ENCODE data around the gene TBX20.
"Not testable (repeated sequence)": the region's sequence is repeated elsewhere in the genome, so short reads cannot be mapped to it uniquely, and the experiment has no call there.

TBX20 gene

DNA sequence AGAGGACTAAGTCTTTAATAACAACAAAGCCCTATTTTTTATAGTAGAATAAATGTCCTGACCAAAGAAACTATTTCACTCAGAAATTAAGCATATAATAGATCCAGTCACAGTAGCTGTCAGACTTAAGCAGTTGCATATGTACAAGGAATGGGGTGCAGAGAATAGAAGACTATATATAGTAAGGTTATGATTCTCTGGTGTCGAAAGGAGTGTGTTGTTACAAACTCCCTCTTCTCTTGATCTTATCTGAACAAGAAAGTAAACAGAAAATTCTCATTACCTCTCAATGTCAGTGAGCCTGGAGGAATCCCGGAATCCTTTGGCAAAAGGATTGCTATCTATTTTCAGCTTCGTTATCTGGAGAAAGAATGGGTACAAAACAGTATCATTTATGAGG lies 22.7 kb downstream of the TBX20 start:
- H3K27me3 ChIP-seq (ENCODE audit: control insufficient read depth, insufficient read depth, low read length); H3K27ac ChIP-seq (ENCODE audit: low read depth, low read length); H3K4me1 ChIP-seq (ENCODE audit: control insufficient read depth, insufficient read depth, low read length); H3K36me3 ChIP-seq (ENCODE audit: control insufficient read depth, insufficient read depth, low read length); H3K9ac ChIP-seq (ENCODE audit: low read length); H3K4me3 ChIP-seq (ENCODE audit: low read length): not testable (repeated sequence)

DNA sequence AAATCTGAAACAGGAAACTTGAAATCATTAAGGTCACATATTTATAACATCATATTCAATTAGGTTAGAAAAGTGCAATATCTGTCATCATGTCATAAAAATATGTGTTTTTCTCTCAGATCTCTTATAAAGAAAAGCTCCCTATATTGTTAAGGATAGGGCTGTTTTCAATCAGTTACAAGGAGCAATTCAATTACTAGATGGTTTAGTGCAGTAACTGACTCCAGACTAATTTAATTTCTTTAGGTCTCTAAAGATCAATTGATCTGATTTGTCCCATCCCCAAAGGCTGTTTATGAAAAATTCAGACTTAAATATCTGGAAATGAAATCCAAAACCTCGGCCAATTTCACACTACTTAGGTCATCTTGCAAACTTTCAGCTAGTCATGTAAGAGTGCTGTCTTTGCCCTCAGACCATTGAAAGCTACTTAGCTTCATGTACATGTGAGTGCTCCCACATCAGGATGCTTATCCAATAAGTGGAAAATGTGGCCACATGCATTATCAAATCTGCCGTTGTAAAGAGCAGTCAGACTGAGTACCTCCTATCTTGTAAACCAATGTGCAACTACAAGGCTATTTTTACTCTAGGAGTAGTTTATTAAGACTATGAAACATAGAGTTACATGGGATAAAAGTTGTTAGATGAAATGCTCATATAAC lies 24.7 kb downstream of the TBX20 start:
- H3K4me1 ChIP-seq (ENCODE audit: control insufficient read depth, insufficient read depth, low read length); H3K36me3 ChIP-seq (ENCODE audit: control insufficient read depth, insufficient read depth, low read length); H3K27ac ChIP-seq (ENCODE audit: low read depth, low read length); H3K4me3 ChIP-seq (ENCODE audit: low read length); H3K9ac ChIP-seq (ENCODE audit: low read length); H3K27me3 ChIP-seq (ENCODE audit: control insufficient read depth, insufficient read depth, low read length): not testable (repeated sequence)

DNA sequence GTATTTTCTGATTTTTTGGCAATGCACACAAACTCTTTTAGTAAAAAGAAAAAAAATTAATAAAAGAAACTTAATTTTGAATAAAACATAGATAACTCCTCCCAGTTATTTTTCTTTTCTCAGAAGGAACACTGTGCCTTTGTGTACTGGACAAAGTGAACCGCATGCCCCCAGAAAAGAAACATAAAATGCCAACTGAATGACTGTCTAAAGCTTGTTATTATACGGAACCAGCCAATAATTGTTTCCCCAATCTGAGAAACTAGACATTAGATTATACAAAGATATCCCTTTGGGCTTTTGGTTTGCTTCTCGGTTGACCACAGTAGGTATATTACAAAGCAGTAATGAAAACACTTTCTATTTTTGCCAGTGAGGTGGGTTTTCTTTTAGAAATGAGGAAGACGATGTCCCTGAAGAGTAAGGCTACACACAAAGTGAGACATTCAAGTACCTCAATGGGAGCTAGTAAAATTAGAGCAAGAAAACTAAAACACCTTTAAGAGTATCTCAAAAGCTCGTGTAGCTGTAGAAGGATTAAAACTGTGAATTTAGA lies 25.3 kb downstream of the TBX20 start:
- not testable (repeated sequence) for H3K4me1 ChIP-seq (ENCODE audit: control insufficient read depth, insufficient read depth, low read length); H3K27me3 ChIP-seq (ENCODE audit: control insufficient read depth, insufficient read depth, low read length); H3K9ac ChIP-seq (ENCODE audit: low read length); H3K27ac ChIP-seq (ENCODE audit: low read depth, low read length); H3K4me3 ChIP-seq (ENCODE audit: low read length); H3K36me3 ChIP-seq (ENCODE audit: control insufficient read depth, insufficient read depth, low read length)

DNA sequence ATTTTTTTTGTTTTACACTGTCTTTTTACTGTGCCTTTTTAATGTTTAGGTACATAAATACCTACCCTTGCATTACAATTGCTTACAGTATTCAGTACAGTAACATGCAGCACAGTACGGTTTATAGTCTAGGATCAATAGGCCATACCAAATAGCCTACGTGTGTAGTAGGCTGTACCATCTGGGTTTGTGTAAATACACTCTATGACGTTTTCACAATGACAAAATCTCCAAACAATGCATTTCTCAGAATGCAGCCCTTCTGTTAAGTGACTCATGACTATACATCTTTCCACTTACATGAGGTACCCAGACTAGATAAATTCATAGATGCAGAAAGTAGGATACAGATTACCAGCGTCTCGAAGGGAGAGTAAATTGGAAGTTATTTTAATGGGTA lies 26.5 kb downstream of the TBX20 start:
- H3K27me3 ChIP-seq (ENCODE audit: control insufficient read depth, insufficient read depth, low read length); H3K27ac ChIP-seq (ENCODE audit: low read depth, low read length); H3K36me3 ChIP-seq (ENCODE audit: control insufficient read depth, insufficient read depth, low read length); H3K4me1 ChIP-seq (ENCODE audit: control insufficient read depth, insufficient read depth, low read length); H3K4me3 ChIP-seq (ENCODE audit: low read length); H3K9ac ChIP-seq (ENCODE audit: low read length): not testable (repeated sequence)

DNA sequence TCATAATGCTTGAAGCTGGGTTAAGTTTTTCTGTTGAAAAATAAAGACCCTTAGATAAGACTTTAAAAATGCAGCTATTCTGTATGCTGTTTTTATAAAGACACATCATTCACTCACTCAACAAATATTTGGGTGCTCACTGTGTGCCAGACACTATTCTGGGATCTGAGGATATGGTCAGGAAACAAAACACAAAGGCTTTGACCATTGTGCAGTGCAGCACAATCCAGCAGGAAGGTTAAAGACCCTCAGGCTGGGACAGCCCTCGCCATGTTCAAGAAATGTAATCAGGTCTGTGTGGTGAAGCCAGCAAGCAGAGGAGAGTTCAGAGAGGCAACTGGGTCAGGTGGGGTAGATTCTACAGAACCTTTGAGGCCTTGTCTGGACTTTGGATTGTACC lies 31.5 kb downstream of the TBX20 start:
- H3K4me3 ChIP-seq (ENCODE audit: low read length); H3K4me1 ChIP-seq (ENCODE audit: control insufficient read depth, insufficient read depth, low read length); H3K36me3 ChIP-seq (ENCODE audit: control insufficient read depth, insufficient read depth, low read length); H3K27me3 ChIP-seq (ENCODE audit: control insufficient read depth, insufficient read depth, low read length); H3K9ac ChIP-seq (ENCODE audit: low read length); H3K27ac ChIP-seq (ENCODE audit: low read depth, low read length): not testable (repeated sequence)

DNA sequence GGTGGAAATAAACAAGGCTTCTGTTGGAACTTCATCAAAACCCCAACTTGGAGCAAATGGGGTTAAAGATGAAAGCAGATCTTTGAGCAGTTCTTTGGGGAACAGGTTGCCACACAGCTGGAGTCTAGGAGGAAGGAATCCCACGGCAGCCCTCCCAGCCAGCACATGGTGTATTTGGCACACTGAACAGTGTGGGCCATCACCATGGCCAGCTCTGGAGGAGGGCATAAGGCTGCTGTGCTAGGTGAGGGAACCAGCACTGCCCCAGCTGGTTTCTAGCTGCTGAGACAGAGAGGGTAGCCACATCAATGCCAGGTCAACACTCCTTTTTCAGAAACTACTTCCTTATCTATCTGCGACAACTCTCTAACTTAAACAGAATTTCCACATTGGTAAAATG lies 33.7 kb downstream of the TBX20 start:
- H3K27ac ChIP-seq (ENCODE audit: low read depth, low read length); H3K36me3 ChIP-seq (ENCODE audit: control insufficient read depth, insufficient read depth, low read length); H3K27me3 ChIP-seq (ENCODE audit: control insufficient read depth, insufficient read depth, low read length); H3K4me1 ChIP-seq (ENCODE audit: control insufficient read depth, insufficient read depth, low read length); H3K9ac ChIP-seq (ENCODE audit: low read length); H3K4me3 ChIP-seq (ENCODE audit: low read length): not testable (repeated sequence)

DNA sequence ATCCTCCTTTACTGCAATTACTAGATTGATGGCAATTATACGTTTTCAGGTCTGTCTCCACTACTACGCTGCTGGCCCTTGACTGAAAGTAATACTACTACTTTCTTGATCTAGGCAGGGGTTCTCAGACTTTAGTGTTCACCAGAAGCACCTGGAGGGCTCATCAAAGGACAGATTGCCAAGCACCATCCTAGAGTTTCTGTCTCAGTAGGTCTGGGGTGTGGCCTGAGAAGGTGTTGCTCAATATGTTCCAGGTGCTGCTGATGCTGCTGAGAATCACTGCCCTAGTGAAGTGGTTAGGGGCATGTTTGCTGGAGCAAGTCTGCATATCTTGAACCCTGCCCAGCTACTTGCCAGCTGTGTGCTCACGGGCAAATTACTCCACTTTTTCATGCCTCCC lies 37.9 kb downstream of the TBX20 start:
- not testable (repeated sequence) for H3K27me3 ChIP-seq (ENCODE audit: control insufficient read depth, insufficient read depth, low read length); H3K4me3 ChIP-seq (ENCODE audit: low read length); H3K36me3 ChIP-seq (ENCODE audit: control insufficient read depth, insufficient read depth, low read length); H3K4me1 ChIP-seq (ENCODE audit: control insufficient read depth, insufficient read depth, low read length); H3K27ac ChIP-seq (ENCODE audit: low read depth, low read length); H3K9ac ChIP-seq (ENCODE audit: low read length)

DNA sequence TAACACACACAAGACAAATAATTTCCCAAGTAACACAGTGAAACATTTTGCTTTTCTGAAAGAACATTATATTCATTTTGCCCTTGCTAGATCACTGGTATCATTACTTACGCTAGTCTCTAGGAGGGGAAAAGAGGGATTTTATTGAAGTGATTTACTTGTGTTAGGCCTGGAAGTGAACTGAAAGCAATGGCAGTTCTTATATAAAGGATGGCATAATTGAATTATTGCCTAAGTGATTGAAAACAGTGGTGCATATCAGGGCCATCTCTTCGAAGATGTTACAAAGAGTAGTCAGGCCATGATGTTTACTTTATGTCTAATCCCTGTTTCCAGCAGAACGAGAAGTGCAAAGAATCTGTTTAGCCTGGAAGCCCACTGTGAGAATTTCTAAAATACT lies 38.8 kb downstream of the TBX20 start:
- H3K27ac ChIP-seq (ENCODE audit: low read depth, low read length); H3K9ac ChIP-seq (ENCODE audit: low read length); H3K4me3 ChIP-seq (ENCODE audit: low read length); H3K36me3 ChIP-seq (ENCODE audit: control insufficient read depth, insufficient read depth, low read length); H3K27me3 ChIP-seq (ENCODE audit: control insufficient read depth, insufficient read depth, low read length); H3K4me1 ChIP-seq (ENCODE audit: control insufficient read depth, insufficient read depth, low read length): not testable (repeated sequence)

DNA sequence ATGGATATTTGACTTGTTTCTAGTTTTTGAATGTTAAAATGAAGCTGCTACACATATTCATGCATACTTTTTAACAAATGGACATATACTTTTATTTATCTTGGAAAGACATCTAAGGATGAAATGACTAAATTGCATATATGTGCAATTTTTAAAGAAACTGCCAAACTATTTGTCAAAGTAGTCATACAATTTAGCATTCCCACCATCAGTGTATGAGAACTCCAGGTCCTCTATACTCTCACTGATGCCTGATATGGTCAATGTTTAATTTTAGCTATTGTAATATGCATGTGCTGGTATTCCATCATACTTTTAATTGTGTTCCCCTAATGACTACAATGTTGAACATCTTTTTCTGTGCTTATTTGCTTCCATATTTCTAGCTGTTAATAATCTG lies 47.0 kb downstream of the TBX20 start:
- H3K4me3 ChIP-seq (ENCODE audit: low read length); H3K27me3 ChIP-seq (ENCODE audit: control insufficient read depth, insufficient read depth, low read length); H3K27ac ChIP-seq (ENCODE audit: low read depth, low read length); H3K36me3 ChIP-seq (ENCODE audit: control insufficient read depth, insufficient read depth, low read length); H3K4me1 ChIP-seq (ENCODE audit: control insufficient read depth, insufficient read depth, low read length); H3K9ac ChIP-seq (ENCODE audit: low read length): not testable (repeated sequence)

DNA sequence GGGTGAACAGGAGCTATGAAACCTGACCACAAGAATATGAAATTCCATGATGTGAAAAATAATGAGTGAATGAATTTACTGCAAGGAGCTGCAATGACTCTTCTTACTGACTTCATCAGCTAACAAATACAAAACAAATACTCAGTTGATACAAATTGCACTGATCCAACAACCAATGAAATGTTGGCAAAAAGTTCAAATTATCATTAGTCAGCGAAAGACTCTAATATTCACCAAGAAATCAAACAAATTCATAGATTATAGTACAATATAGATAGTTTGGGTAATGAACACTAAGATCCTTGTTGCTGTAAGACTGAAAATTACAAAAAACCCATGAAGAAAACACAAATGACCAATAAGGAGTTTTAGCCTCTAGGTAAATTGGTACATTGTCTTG lies 49.0 kb downstream of the TBX20 start:
- not testable (repeated sequence) for H3K4me1 ChIP-seq (ENCODE audit: control insufficient read depth, insufficient read depth, low read length); H3K4me3 ChIP-seq (ENCODE audit: low read length); H3K27me3 ChIP-seq (ENCODE audit: control insufficient read depth, insufficient read depth, low read length); H3K27ac ChIP-seq (ENCODE audit: low read depth, low read length); H3K36me3 ChIP-seq (ENCODE audit: control insufficient read depth, insufficient read depth, low read length); H3K9ac ChIP-seq (ENCODE audit: low read length)

DNA sequence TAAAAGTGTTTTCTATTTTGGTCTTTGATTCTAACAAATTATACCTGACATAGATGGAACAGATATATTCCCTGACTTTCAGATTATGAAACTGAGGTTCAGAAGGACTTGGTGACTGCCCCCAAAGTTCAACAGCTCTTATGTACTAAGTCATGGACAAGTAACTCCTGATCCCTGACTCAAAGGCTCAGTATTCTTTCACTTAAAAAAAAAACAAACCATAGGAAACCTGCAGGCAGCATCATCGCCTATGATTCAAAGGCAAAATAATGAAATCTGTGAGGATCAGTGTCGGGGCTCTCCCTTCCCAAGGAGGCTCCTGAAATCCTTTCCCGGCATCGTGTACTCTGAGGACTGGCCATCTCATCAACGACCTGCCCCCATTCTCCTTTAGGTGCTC lies 49.9 kb downstream of the TBX20 start:
- H3K9ac ChIP-seq (ENCODE audit: low read length); H3K4me1 ChIP-seq (ENCODE audit: control insufficient read depth, insufficient read depth, low read length); H3K4me3 ChIP-seq (ENCODE audit: low read length); H3K27ac ChIP-seq (ENCODE audit: low read depth, low read length); H3K27me3 ChIP-seq (ENCODE audit: control insufficient read depth, insufficient read depth, low read length); H3K36me3 ChIP-seq (ENCODE audit: control insufficient read depth, insufficient read depth, low read length): not testable (repeated sequence)

DNA sequence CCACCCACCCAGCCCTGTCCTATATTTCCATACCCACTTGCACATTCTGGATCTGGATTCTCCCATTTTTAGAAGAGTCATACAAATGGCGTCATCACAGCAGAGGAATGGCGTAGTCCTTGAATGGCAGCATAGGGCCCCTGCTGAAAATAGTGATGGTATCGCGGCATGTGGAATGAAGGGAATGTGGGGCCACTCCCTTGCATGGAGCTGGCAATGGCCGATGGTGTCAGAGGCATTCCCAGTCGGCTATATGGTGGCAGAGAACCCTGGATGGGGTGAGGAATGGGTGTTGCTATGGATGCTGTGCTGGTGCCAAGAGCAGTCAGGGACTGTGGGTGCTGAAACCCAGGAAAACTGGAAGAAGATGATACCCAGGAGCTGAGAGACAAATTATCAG lies 51.5 kb downstream of the TBX20 start:
- H3K36me3 ChIP-seq (ENCODE audit: control insufficient read depth, insufficient read depth, low read length); H3K27ac ChIP-seq (ENCODE audit: low read depth, low read length); H3K27me3 ChIP-seq (ENCODE audit: control insufficient read depth, insufficient read depth, low read length); H3K4me3 ChIP-seq (ENCODE audit: low read length); H3K9ac ChIP-seq (ENCODE audit: low read length); H3K4me1 ChIP-seq (ENCODE audit: control insufficient read depth, insufficient read depth, low read length): not testable (repeated sequence)

DNA sequence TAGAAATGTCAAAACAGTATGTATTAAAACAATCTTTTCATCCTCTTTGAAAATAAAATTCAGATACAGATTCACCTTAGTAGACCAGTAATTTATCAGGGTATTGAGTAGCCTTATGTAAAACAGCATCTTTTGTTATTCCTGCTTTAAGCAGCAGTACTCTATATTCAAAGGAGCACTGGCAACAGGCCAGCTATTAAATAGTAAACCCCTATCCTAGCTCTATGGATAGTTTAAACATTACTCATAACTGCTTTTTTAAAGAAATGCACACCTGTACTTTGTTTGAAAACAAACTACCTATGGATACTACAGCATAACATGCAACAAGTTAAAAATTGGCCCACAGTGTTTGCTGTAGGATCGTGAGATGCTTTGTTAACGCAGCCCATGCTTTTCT lies 53.7 kb downstream of the TBX20 start:
- not testable (repeated sequence) for H3K36me3 ChIP-seq (ENCODE audit: control insufficient read depth, insufficient read depth, low read length); H3K9ac ChIP-seq (ENCODE audit: low read length); H3K4me1 ChIP-seq (ENCODE audit: control insufficient read depth, insufficient read depth, low read length); H3K4me3 ChIP-seq (ENCODE audit: low read length); H3K27ac ChIP-seq (ENCODE audit: low read depth, low read length); H3K27me3 ChIP-seq (ENCODE audit: control insufficient read depth, insufficient read depth, low read length)
